Progenitor cell of endocrine pancreas (in vitro differentiated cells): Measurements from ENCODE around the gene WDFY4. TPM values are rescaled to one million over a fixed set of nuclear protein-coding genes. Genes with fewer than 3 reads are reported as not detected.

Source experiments
- DNase-seq: peaks from one replicate; pipeline ENCODE4 v3.0.0; 2021; ENCODE audit warnings: low spot score; ENCODE audit not compliant: unreplicated experiment
- H3K27ac Mint-ChIP-seq: 2 replicates; pipeline ENCODE4 v1.8.0; 2021; ENCODE audit warnings: mild to moderate bottlenecking, moderate library complexity, mixed read lengths
- H3K27me3 Mint-ChIP-seq: 2 replicates; pipeline ENCODE4 v1.8.0; 2021; ENCODE audit warnings: mixed read lengths
- H3K36me3 Mint-ChIP-seq: 2 replicates; pipeline ENCODE4 v1.8.0; 2022; ENCODE audit warnings: mixed read lengths; ENCODE audit not compliant: insufficient read depth
- H3K4me1 Mint-ChIP-seq: 2 replicates; pipeline ENCODE4 v1.8.0; 2021; ENCODE audit warnings: low read depth, mixed read lengths
- H3K4me3 Mint-ChIP-seq: 2 replicates; pipeline ENCODE4 v1.8.0; 2021; ENCODE audit warnings: low read depth, mild to moderate bottlenecking, moderate library complexity, mixed read lengths
- H3K9me3 Mint-ChIP-seq: 2 replicates; pipeline ENCODE4 v1.8.0; 2021; ENCODE audit warnings: low read depth, mixed read lengths
- CTCF ChIP-seq: fragments of 200-600 bp; sonication (generic); IDR thresholded peaks from one replicate; pipeline ENCODE4 v1.5.0; 2021; ENCODE audit warnings: antibody characterized with exemption, mild to moderate bottlenecking; ENCODE audit not compliant: unreplicated experiment
- total RNA-seq: library from RNA; stranded (reverse); gene quantifications from 2 replicates; pipeline ENCODE4 v1.2.1, GENCODE V29; 2021

Gene WDFY4
- total RNA-seq, 1 donor from 2014 or later = 0.07 TPM

GRCh38 chr10:48990226-48990625 lies 305.6 kb downstream of the WDFY4 start:
- no peak for DNase-seq
- H3K27ac Mint-ChIP-seq = no peak overlapping the region
- no peak for TF ChIP-seq CTCF
- H3K36me3 Mint-ChIP-seq = no peaks in the 10 kb centered on the region
- H3K27me3 Mint-ChIP-seq = no peaks in the 10 kb centered on the region
- no peaks in the 10 kb centered on the region for H3K9me3 Mint-ChIP-seq
- no peak overlapping the region for H3K4me3 Mint-ChIP-seq
- H3K4me1 Mint-ChIP-seq = peaks cover 3% of the 10 kb centered on the region

GRCh38 chr10:48993627-48994026 lies 309.0 kb downstream of the WDFY4 start:
- Mint-ChIP-seq H3K27me3 (no peaks in the 10 kb centered on the region), H3K9me3 (no peaks in the 10 kb centered on the region), H3K4me1 (peaks cover 3% of the 10 kb centered on the region), H3K4me3 (no peak overlapping the region), H3K27ac (no peak overlapping the region), H3K36me3 (no peaks in the 10 kb centered on the region)
- TF ChIP-seq CTCF = no peak
- DNase-seq = no peak

- Mint-ChIP-seq H3K27ac (no peak overlapping the region), H3K27me3 (peaks cover 3% of the 10 kb centered on the region), H3K4me3 (no peak overlapping the region), H3K9me3 (no peaks in the 10 kb centered on the region), H3K4me1 (peaks cover 3% of the 10 kb centered on the region), H3K36me3 (no peaks in the 10 kb centered on the region)
- no peak for DNase-seq
- no peak for TF ChIP-seq CTCF
Measured at GRCh38 chr10:48996329-48996728, 311.7 kb downstream of the WDFY4 start.

GRCh38 chr10:48999346-48999745 lies 314.7 kb downstream of the WDFY4 start:
- Mint-ChIP-seq H3K4me3 (no peak overlapping the region), H3K36me3 (no peaks in the 10 kb centered on the region), H3K9me3 (no peaks in the 10 kb centered on the region), H3K27ac (no peak overlapping the region), H3K4me1 (peaks cover 4% of the 10 kb centered on the region), H3K27me3 (peaks cover 4% of the 10 kb centered on the region)
- DNase-seq = no peak
- no peak for TF ChIP-seq CTCF

GRCh38 chr10:49000437-49001398 lies 316.0 kb downstream of the WDFY4 start:
- Mint-ChIP-seq H3K4me3 (no peak overlapping the region), H3K9me3 (no peaks in the 10 kb centered on the region), H3K27me3 (peaks cover 4% of the 10 kb centered on the region), H3K36me3 (no peaks in the 10 kb centered on the region), H3K4me1 (peaks cover 4% of the 10 kb centered on the region), H3K27ac (no peak overlapping the region)
- DNase-seq = no peak
- no peak for TF ChIP-seq CTCF
